Endothelial cell of umbilical vein (primary cell): Measurements from ENCODE around the gene SAMD14.

Experiments used
- POLR2A ChIP-seq: IDR thresholded peaks from 2 replicates; pipeline ENCODE4 v1.6.1; 2012; ENCODE audit warnings: low read depth, mild to moderate bottlenecking, control low read depth, low read length
- POLR2AphosphoS5 ChIP-seq: IDR thresholded peaks from 2 replicates; pipeline ENCODE4 v1.6.1; 2012; ENCODE audit warnings: low read depth, mild to moderate bottlenecking, control low read depth, low read length, moderate library complexity; ENCODE audit not compliant: insufficient read depth

- TF ChIP-seq POLR2AphosphoS5 (no peak), POLR2A (peak; percentile 51)
Measured at GRCh38 chr17:50128441-50129352, 1.3 kb downstream of the SAMD14 start.
